ENCODE data around the gene ZBTB17. TPM values are rescaled to one million over a fixed set of nuclear protein-coding genes. Genes with fewer than 3 reads are reported as not detected.
A peak's percentile ranks its signal among the peaks of the same experiment; 100 is the strongest.

ZBTB17 gene
- total RNA-seq, 1 experiment from 2014 or later: 62.6 TPM

GRCh38 chr1:16015491-16015890 lies 39.6 kb upstream of the ZBTB17 start:
- DNase-seq: no peak
- H3K36me3 ChIP-seq (replicated peaks; ENCODE audit: control insufficient read depth, insufficient read depth, low read length): no peaks in the 10 kb centered on the region
- H3K4me3 ChIP-seq (ENCODE audit: insufficient read depth, low read depth, low read length): no peak overlapping the region
- H3K27me3 ChIP-seq (ENCODE audit: control insufficient read depth, insufficient read depth, low read length): no peaks in the 10 kb centered on the region

GRCh38 chr1:16014509-16015482 lies 38.9 kb upstream of the ZBTB17 start:
- no peaks in the 10 kb centered on the region for H3K27me3 ChIP-seq (ENCODE audit: control insufficient read depth, insufficient read depth, low read length)
- H3K4me3 ChIP-seq (ENCODE audit: insufficient read depth, low read depth, low read length): no peak overlapping the region
- no peaks in the 10 kb centered on the region for H3K36me3 ChIP-seq (replicated peaks; ENCODE audit: control insufficient read depth, insufficient read depth, low read length)
- peak; percentile 69 for DNase-seq

- H3K27me3 ChIP-seq (ENCODE audit: control insufficient read depth, insufficient read depth, low read length): no peaks in the 10 kb centered on the region
- DNase-seq: peak; percentile 58
- H3K4me3 ChIP-seq (ENCODE audit: insufficient read depth, low read depth, low read length): no peak overlapping the region
- H3K36me3 ChIP-seq (replicated peaks; ENCODE audit: control insufficient read depth, insufficient read depth, low read length): no peaks in the 10 kb centered on the region
Observed at GRCh38 chr1:16013908-16014258, 38.0 kb upstream of the ZBTB17 start.

- Histone ChIP-seq H3K36me3 (replicated peaks; ENCODE audit: control insufficient read depth, insufficient read depth, low read length) (no peaks in the 10 kb centered on the region), H3K4me3 (ENCODE audit: insufficient read depth, low read depth, low read length) (peak overlapping the region; percentile 39), H3K27me3 (ENCODE audit: control insufficient read depth, insufficient read depth, low read length) (no peaks in the 10 kb centered on the region)
- DNase-seq: peak; percentile 97
Observed at GRCh38 chr1:16013220-16013907, 37.5 kb upstream of the ZBTB17 start.

GRCh38 chr1:16012590-16013219 lies 36.8 kb upstream of the ZBTB17 start:
- H3K36me3 ChIP-seq (replicated peaks; ENCODE audit: control insufficient read depth, insufficient read depth, low read length): no peaks in the 10 kb centered on the region
- peak overlapping the region; percentile 39 for H3K4me3 ChIP-seq (ENCODE audit: insufficient read depth, low read depth, low read length)
- no peaks in the 10 kb centered on the region for H3K27me3 ChIP-seq (ENCODE audit: control insufficient read depth, insufficient read depth, low read length)
- DNase-seq: peak; percentile 99

- DNase-seq: no peak
- no peaks in the 10 kb centered on the region for H3K36me3 ChIP-seq (replicated peaks; ENCODE audit: control insufficient read depth, insufficient read depth, low read length)
- no peaks in the 10 kb centered on the region for H3K27me3 ChIP-seq (ENCODE audit: control insufficient read depth, insufficient read depth, low read length)
- no peak overlapping the region for H3K4me3 ChIP-seq (ENCODE audit: insufficient read depth, low read depth, low read length)
Observed at GRCh38 chr1:16011936-16012589, 36.2 kb upstream of the ZBTB17 start.

- H3K36me3 ChIP-seq (replicated peaks; ENCODE audit: control insufficient read depth, insufficient read depth, low read length): no peaks in the 10 kb centered on the region
Observed at GRCh38 chr1:16010837-16011236, 34.9 kb upstream of the ZBTB17 start.

GRCh38 chr1:16009678-16010077 lies 33.8 kb upstream of the ZBTB17 start:
- H3K4me3 ChIP-seq (ENCODE audit: insufficient read depth, low read depth, low read length): no peak overlapping the region
- DNase-seq: no peak
- no peaks in the 10 kb centered on the region for H3K36me3 ChIP-seq (replicated peaks; ENCODE audit: control insufficient read depth, insufficient read depth, low read length)
- no peaks in the 10 kb centered on the region; the same call in 1 of the 2 replicates for H3K27me3 ChIP-seq (ENCODE audit: control insufficient read depth, insufficient read depth, low read length)

More at GRCh38 chr1:16010837-16011236, 34.9 kb upstream of the ZBTB17 start:
- no peak for DNase-seq
- Histone ChIP-seq H3K4me3 (ENCODE audit: insufficient read depth, low read depth, low read length) (no peak overlapping the region), H3K27me3 (ENCODE audit: control insufficient read depth, insufficient read depth, low read length) (no peaks in the 10 kb centered on the region)

- Histone ChIP-seq H3K36me3 (replicated peaks; ENCODE audit: control insufficient read depth, insufficient read depth, low read length) (no peaks in the 10 kb centered on the region), H3K27me3 (ENCODE audit: control insufficient read depth, insufficient read depth, low read length) (no peaks in the 10 kb centered on the region; the same call in 1 of the 2 replicates), H3K4me3 (ENCODE audit: insufficient read depth, low read depth, low read length) (no peak overlapping the region)
- DNase-seq: peak; percentile 90
Observed at GRCh38 chr1:16009030-16009460, 33.1 kb upstream of the ZBTB17 start.

GRCh38 chr1:16007671-16008341 lies 31.9 kb upstream of the ZBTB17 start:
- DNase-seq: no peak
- no peaks in the 10 kb centered on the region; the same call in 1 of the 2 replicates for H3K27me3 ChIP-seq (ENCODE audit: control insufficient read depth, insufficient read depth, low read length)
- H3K36me3 ChIP-seq (replicated peaks; ENCODE audit: control insufficient read depth, insufficient read depth, low read length): no peaks in the 10 kb centered on the region
- no peak overlapping the region for H3K4me3 ChIP-seq (ENCODE audit: insufficient read depth, low read depth, low read length)

- peak; percentile 56 for DNase-seq
- no peaks in the 10 kb centered on the region for H3K36me3 ChIP-seq (replicated peaks; ENCODE audit: control insufficient read depth, insufficient read depth, low read length)
- H3K27me3 ChIP-seq (ENCODE audit: control insufficient read depth, insufficient read depth, low read length): no peaks in the 10 kb centered on the region; the same call in 1 of the 2 replicates
- H3K4me3 ChIP-seq (ENCODE audit: insufficient read depth, low read depth, low read length): no peak overlapping the region
Observed at GRCh38 chr1:16006552-16007485, 30.9 kb upstream of the ZBTB17 start.

- no peaks in the 10 kb centered on the region for H3K36me3 ChIP-seq (replicated peaks; ENCODE audit: control insufficient read depth, insufficient read depth, low read length)
- H3K27me3 ChIP-seq (ENCODE audit: control insufficient read depth, insufficient read depth, low read length): no peaks in the 10 kb centered on the region; the same call in 1 of the 2 replicates
- H3K4me3 ChIP-seq (ENCODE audit: insufficient read depth, low read depth, low read length): no peak overlapping the region
- DNase-seq: no peak
Observed at GRCh38 chr1:16006010-16006409, 30.1 kb upstream of the ZBTB17 start.

GRCh38 chr1:16005597-16005996 lies 29.7 kb upstream of the ZBTB17 start:
- no peaks in the 10 kb centered on the region; the same call in 1 of the 2 replicates for H3K27me3 ChIP-seq (ENCODE audit: control insufficient read depth, insufficient read depth, low read length)
- no peak for DNase-seq

More at GRCh38 chr1:16005597-16005996, 29.7 kb upstream of the ZBTB17 start:
- H3K36me3 ChIP-seq (replicated peaks; ENCODE audit: control insufficient read depth, insufficient read depth, low read length): no peaks in the 10 kb centered on the region
- no peak overlapping the region for H3K4me3 ChIP-seq (ENCODE audit: insufficient read depth, low read depth, low read length)
